ENCODE results near the gene SMIM7. TPM values are rescaled to one million over a fixed set of nuclear protein-coding genes. Genes with fewer than 3 reads are reported as not detected.

The SMIM7 gene
- total and polyA plus RNA-seq, 7 donors = 16.1 to 76.9 (median 50.0) TPM

GRCh38 chr19:16627193-16627927 is 32.6 kb downstream of the SMIM7 start:
- H3K4me1 ChIP-seq = peaks cover 39% of the 10 kb centered on the region
- H3K4me3 ChIP-seq = peak overlapping the region; percentile 94
- TF ChIP-seq CTCF (IDR thresholded peaks at IDR 0.05) = no peak
- 0 to 1% (median 0%) methylated on average over 33 to 52 of the region's 52 CpGs for WGBS, 3 donors
- peak overlapping the region; percentile 98 for H3K27ac ChIP-seq
- ATAC-seq (no peak), DNase-seq (peak in 1 of 2 donors; percentile 64)
- intact Hi-C loops (cut with DNase I) = loop anchor here (5.0 kb wide), 2 partner anchors 40 to 55 kb away; partner anchors contain the start of gene SLC35E1 (in 2 of the 2)
- no peaks in the 10 kb centered on the region for H3K27me3 ChIP-seq (ENCODE audit: insufficient read depth in 3 of 3, low read length in 2 of 3)
- H3K36me3 ChIP-seq (ENCODE audit: insufficient read depth in 1 of 2, low read depth in 1 of 2) = peaks cover 2 to 26% of the 10 kb centered on the region in 2 donors
- no peaks in the 10 kb centered on the region for H3K9me3 ChIP-seq

GRCh38 chr19:16626796-16627192 is 33.1 kb downstream of the SMIM7 start:
- DNase-seq = peak in 1 of 2 donors; percentile 26
- Histone ChIP-seq H3K27ac (peak overlapping the region; percentile 98), H3K27me3 (ENCODE audit: insufficient read depth in 3 of 3, low read length in 2 of 3) (no peaks in the 10 kb centered on the region), H3K4me3 (peak overlapping the region; percentile 94), H3K9me3 (no peaks in the 10 kb centered on the region), H3K4me1 (peaks cover 44% of the 10 kb centered on the region), H3K36me3 (ENCODE audit: insufficient read depth in 1 of 2, low read depth in 1 of 2) (peaks cover 2 to 26% of the 10 kb centered on the region in 2 donors)
- intact Hi-C loops (cut with DNase I) = loop anchor here (5.0 kb wide), 2 partner anchors 39 to 54 kb away; partner anchors contain the start of gene SLC35E1 (in 2 of the 2)
- no peak for ATAC-seq
- WGBS, 3 donors = 7 to 10% (median 9%) methylated on average over 12 of the region's 12 CpGs
- TF ChIP-seq CTCF (IDR thresholded peaks at IDR 0.05) = no peak

GRCh38 chr19:16625163-16625958 is 34.6 kb downstream of the SMIM7 start:
- no peaks in the 10 kb centered on the region for H3K9me3 ChIP-seq
- intact Hi-C loops (cut with DNase I) = loop anchor here (5.0 kb wide), 2 partner anchors 38 to 53 kb away; partner anchors contain the start of gene SLC35E1 (in 2 of the 2)
- H3K4me1 ChIP-seq = peaks cover 55% of the 10 kb centered on the region
- peak overlapping the region; percentile 98 for H3K27ac ChIP-seq
- H3K36me3 ChIP-seq (ENCODE audit: insufficient read depth in 1 of 2, low read depth in 1 of 2) = peaks cover under 1 to 14% of the 10 kb centered on the region in 2 donors
- DNase-seq (peak in 1 of 2 donors; percentile 23), ATAC-seq (no peak)
- WGBS, 3 donors = 58 to 66% (median 61%) methylated on average over 16 of the region's 16 CpGs
- no peaks in the 10 kb centered on the region for H3K27me3 ChIP-seq (ENCODE audit: insufficient read depth in 3 of 3, low read length in 2 of 3)
- no peak for TF ChIP-seq CTCF (IDR thresholded peaks at IDR 0.05)
- no peak overlapping the region for H3K4me3 ChIP-seq

GRCh38 chr19:16624236-16624635 is 35.7 kb downstream of the SMIM7 start:
- no peak for ATAC-seq
- H3K27me3 ChIP-seq (ENCODE audit: insufficient read depth in 3 of 3, low read length in 2 of 3) = no peaks in the 10 kb centered on the region
- TF ChIP-seq CTCF (IDR thresholded peaks at IDR 0.05) = no peak
- H3K36me3 ChIP-seq (ENCODE audit: insufficient read depth in 1 of 2, low read depth in 1 of 2) = peaks cover 0 to 10% of the 10 kb centered on the region in 2 donors
- H3K4me3 ChIP-seq = no peak overlapping the region
- peak in 1 of 2 donors; percentile 42 for DNase-seq
- H3K9me3 ChIP-seq = no peaks in the 10 kb centered on the region
- intact Hi-C loops (cut with DNase I) = loop anchor here in 1 of 2 donors (5.0 kb wide), 1 partner anchor 37 kb away; no protein-coding TSS in a partner anchor
- no peak overlapping the region for H3K27ac ChIP-seq
- 63 to 72% (median 66%) methylated on average over 10 of the region's 10 CpGs for WGBS, 3 donors
- H3K4me1 ChIP-seq = peaks cover 58% of the 10 kb centered on the region

Data from psoas muscle (tissue), 8 donors.